GM18507 (cell line): Measurements from ENCODE around the gene CTNND1.
"Not testable (repeated sequence)": the region's sequence is repeated elsewhere in the genome, so short reads cannot be mapped to it uniquely, and the experiment has no call there.

Experiments used
- DNase-seq: peaks from one replicate; pipeline ENCODE4 v3.0.0; 2011; ENCODE audit warnings: low read depth; ENCODE audit not compliant: insufficient read length; ENCODE audit errors: extremely low spot score
- FAIRE-seq: peaks from 2 replicates; lab custom pipeline; 2011; peaks lifted over from hg19 to GRCh38; lab: Jason Lieb, UNC

CTNND1 gene

GRCh38 chr11:57834852-57835251 lies 73.2 kb downstream of the CTNND1 start:
- FAIRE-seq (no peak), DNase-seq (no peak)

GRCh38 chr11:57838609-57839008 lies 77.0 kb downstream of the CTNND1 start:
- not testable (repeated sequence) for DNase-seq, FAIRE-seq

- FAIRE-seq (no peak), DNase-seq (no peak)
Observed at GRCh38 chr11:57842873-57843272, 81.3 kb downstream of the CTNND1 start.

- FAIRE-seq, result no peak
Observed at GRCh38 chr11:57867966-57868365, 106.4 kb downstream of the CTNND1 start.

GRCh38 chr11:57868491-57868890 lies 106.9 kb downstream of the CTNND1 start:
- DNase-seq (no peak), FAIRE-seq (no peak)

More at GRCh38 chr11:57867966-57868365, 106.4 kb downstream of the CTNND1 start:
- DNase-seq, result no peak
